BLaER1 treated with 17β-estradiol and CSF1 and Interleukin-3, amounts not matched to agents 10 nM and 100 nM (cell line): ENCODE results near the gene BRPF1.

ENCODE experiments used
- H3K27ac ChIP-seq, 11 experiments: shearing (Covaris generic); formaldehyde crosslinking; 2 replicates each; pipeline ENCODE4 v1.8.1; 2022
- H3K27me3 ChIP-seq, 11 experiments: shearing (Covaris generic); formaldehyde crosslinking; 2 replicates each; pipeline ENCODE4 v1.8.1; 2022
- H3K36me3 ChIP-seq, 11 experiments: shearing (Covaris generic); formaldehyde crosslinking; 2 replicates each; pipeline ENCODE4 v1.8.1; 2022
- H3K4me1 ChIP-seq, 10 experiments: shearing (Covaris generic); formaldehyde crosslinking; 2 replicates each; pipeline ENCODE4 v1.8.1; 2022
- H3K4me2 ChIP-seq, 11 experiments: shearing (Covaris generic); formaldehyde crosslinking; 2 replicates each; pipeline ENCODE4 v1.8.1; 2022
- H3K4me3 ChIP-seq, 10 experiments: shearing (Covaris generic); formaldehyde crosslinking; 2 replicates each; pipeline ENCODE4 v1.8.1; 2022
- H3K9ac ChIP-seq, 11 experiments: shearing (Covaris generic); formaldehyde crosslinking; 2 replicates each; pipeline ENCODE4 v1.8.1; 2022
- H3K9me3 ChIP-seq, 11 experiments: shearing (Covaris generic); formaldehyde crosslinking; replicated peaks in 1 of 11; 2 replicates each; pipeline ENCODE4 v1.8.1; 2022
- H4K20me1 ChIP-seq, 11 experiments: shearing (Covaris generic); formaldehyde crosslinking; 2 replicates each; pipeline ENCODE4 v1.8.1; 2022
- Cebpa-rat ChIP-seq, 11 experiments: shearing (Covaris generic); IDR thresholded peaks; 2 replicates each; pipeline ENCODE4 v1.8.1; 2022

Gene BRPF1

GRCh38 chr3:9698293-9698692 lies 33.2 kb upstream of the BRPF1 start:
- no peak for TF ChIP-seq Cebpa-rat (IDR thresholded peaks at IDR 0.05)
- Histone ChIP-seq H3K4me3 (no peak overlapping the region), H3K36me3 (peaks cover 89 to 100% (median 99%) of the 10 kb centered on the region in 11 experiments), H3K4me1 (no peaks in the 10 kb centered on the region), H3K9me3 (no peaks in the 10 kb centered on the region), H4K20me1 (peaks cover 18 to 100% (median 91%) of the 10 kb centered on the region in 11 experiments; a peak in 20 of 22 replicates), H3K27ac (no peak overlapping the region), H3K27me3 (peaks cover 9 to 19% (median 11%) of the 10 kb centered on the region in 11 experiments; a peak in 21 of 22 replicates), H3K4me2 (no peak overlapping the region), H3K9ac (no peak overlapping the region)

- Histone ChIP-seq H4K20me1 (peaks cover 21 to 92% (median 84%) of the 10 kb centered on the region in 11 experiments; a peak in 20 of 22 replicates), H3K27ac (no peak overlapping the region), H3K27me3 (peaks cover 15 to 36% (median 30%) of the 10 kb centered on the region in 11 experiments), H3K36me3 (peaks cover 73 to 84% (median 81%) of the 10 kb centered on the region in 11 experiments), H3K9me3 (no peaks in the 10 kb centered on the region; a peak in 1 of 22 replicates), H3K4me2 (no peak overlapping the region), H3K9ac (no peak overlapping the region), H3K4me3 (no peak overlapping the region), H3K4me1 (no peaks in the 10 kb centered on the region)
- TF ChIP-seq Cebpa-rat (IDR thresholded peaks at IDR 0.05) = no peak
Observed at GRCh38 chr3:9700536-9700935, 31.0 kb upstream of the BRPF1 start.

- Histone ChIP-seq H3K27me3 (peaks cover 15 to 36% (median 30%) of the 10 kb centered on the region in 11 experiments), H3K4me3 (no peak overlapping the region), H3K4me2 (no peak overlapping the region), H3K9ac (no peak overlapping the region), H3K4me1 (no peaks in the 10 kb centered on the region), H3K9me3 (no peaks in the 10 kb centered on the region; a peak in 1 of 22 replicates), H3K27ac (no peak overlapping the region), H4K20me1 (peaks cover 21 to 87% (median 80%) of the 10 kb centered on the region in 11 experiments; a peak in 20 of 22 replicates), H3K36me3 (peaks cover 69 to 80% (median 77%) of the 10 kb centered on the region in 11 experiments)
- TF ChIP-seq Cebpa-rat (IDR thresholded peaks at IDR 0.05) = no peak
Observed at GRCh38 chr3:9701006-9701405, 30.5 kb upstream of the BRPF1 start.

- Histone ChIP-seq H3K9ac (no peak overlapping the region), H3K27ac (no peak overlapping the region), H3K27me3 (peaks cover 15 to 36% (median 30%) of the 10 kb centered on the region in 11 experiments), H3K4me2 (no peak overlapping the region), H3K9me3 (no peaks in the 10 kb centered on the region; a peak in 1 of 22 replicates), H3K36me3 (peaks cover 62 to 73% (median 70%) of the 10 kb centered on the region in 11 experiments), H3K4me1 (no peaks in the 10 kb centered on the region), H4K20me1 (peaks cover 20 to 80% (median 72%) of the 10 kb centered on the region in 11 experiments; a peak in 19 of 22 replicates), H3K4me3 (no peak overlapping the region)
- TF ChIP-seq Cebpa-rat (IDR thresholded peaks at IDR 0.05) = no peak
Observed at GRCh38 chr3:9701711-9702110, 29.8 kb upstream of the BRPF1 start.

DNA sequence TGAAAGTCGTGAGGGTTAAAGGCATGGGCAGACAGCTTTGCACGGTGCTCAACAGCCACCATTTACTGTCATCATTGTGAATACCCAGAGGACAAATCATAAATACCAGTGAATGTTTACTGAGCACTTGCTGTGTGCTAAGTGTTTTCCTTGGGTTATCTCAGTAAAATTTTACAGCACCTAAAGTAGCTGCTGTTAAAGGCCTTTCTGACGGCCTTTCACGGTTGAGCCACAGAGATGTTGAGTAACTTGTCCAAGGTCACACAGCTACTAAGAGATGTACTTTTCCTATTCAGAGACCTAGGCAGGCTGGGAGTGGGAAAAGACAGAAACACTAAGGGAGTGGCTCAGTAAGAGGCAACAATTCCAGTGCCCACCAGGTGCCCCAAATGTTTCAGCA lies 28.3 kb upstream of the BRPF1 start:
- H3K9ac ChIP-seq = no peak overlapping the region
- H3K4me3 ChIP-seq = no peak overlapping the region
- H4K20me1 ChIP-seq = peaks cover 17 to 65% (median 57%) of the 10 kb centered on the region in 11 experiments; a peak in 19 of 22 replicates
- H3K4me1 ChIP-seq = no peaks in the 10 kb centered on the region
- peaks cover 15 to 36% (median 30%) of the 10 kb centered on the region in 11 experiments for H3K27me3 ChIP-seq
- H3K36me3 ChIP-seq = peaks cover 46 to 57% (median 54%) of the 10 kb centered on the region in 11 experiments
- H3K27ac ChIP-seq = no peak overlapping the region
- no peak for TF ChIP-seq Cebpa-rat (IDR thresholded peaks at IDR 0.05)
- H3K4me2 ChIP-seq = no peak overlapping the region
- H3K9me3 ChIP-seq = no peaks in the 10 kb centered on the region; a peak in 1 of 22 replicates

DNA sequence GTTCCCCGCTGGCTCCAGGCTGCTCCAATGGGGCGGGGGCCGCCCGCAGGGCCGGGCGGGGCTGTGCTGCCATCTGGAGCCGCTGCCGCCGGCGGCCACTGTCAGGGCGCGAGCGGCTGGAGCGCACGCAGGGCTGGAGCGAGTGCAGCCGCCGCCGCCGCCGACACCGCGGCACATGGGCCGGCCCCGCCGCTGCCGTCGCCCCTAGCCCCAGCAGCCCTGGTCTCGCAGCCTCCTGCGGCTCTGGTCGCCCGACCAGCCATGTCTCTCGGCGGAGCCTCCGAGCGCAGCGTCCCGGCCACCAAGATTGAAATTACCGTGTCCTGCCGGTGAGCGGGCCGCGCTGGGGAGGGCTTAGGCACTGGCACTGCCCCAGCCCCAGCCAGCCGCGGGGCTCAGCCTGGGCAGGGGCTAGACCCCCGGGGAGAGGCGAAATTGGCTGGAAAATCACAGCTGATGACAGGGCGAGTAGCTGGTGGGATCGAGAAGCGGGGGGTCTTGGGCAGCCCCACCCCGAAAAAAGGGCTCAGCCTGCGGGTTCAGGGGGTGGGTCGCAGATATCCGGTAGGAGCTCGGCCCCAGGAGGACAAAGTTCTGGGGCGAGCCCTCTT lies 27.7 kb upstream of the BRPF1 start, which contains the start of gene CPNE9:
Gene CPNE9, plus strand, starts transcription at position 98 of the 611 bp plus-strand sequence. Its CDS starts 164 bp downstream, at position 262.
- Histone ChIP-seq H3K36me3 (peaks cover 40 to 51% (median 48%) of the 10 kb centered on the region in 11 experiments), H3K4me1 (no peaks in the 10 kb centered on the region), H4K20me1 (peaks cover 17 to 59% (median 51%) of the 10 kb centered on the region in 11 experiments; a peak in 19 of 22 replicates), H3K4me2 (no peak within 1 kb of the TSS), H3K27ac (no peak within 1 kb of the TSS), H3K9me3 (no peaks in the 10 kb centered on the region; a peak in 1 of 22 replicates), H3K4me3 (no peak within 1 kb of the TSS), H3K9ac (no peak within 1 kb of the TSS), H3K27me3 (peaks cover 15 to 36% (median 30%) of the 10 kb centered on the region in 11 experiments)
- TF ChIP-seq Cebpa-rat (IDR thresholded peaks at IDR 0.05) = no peak

DNA sequence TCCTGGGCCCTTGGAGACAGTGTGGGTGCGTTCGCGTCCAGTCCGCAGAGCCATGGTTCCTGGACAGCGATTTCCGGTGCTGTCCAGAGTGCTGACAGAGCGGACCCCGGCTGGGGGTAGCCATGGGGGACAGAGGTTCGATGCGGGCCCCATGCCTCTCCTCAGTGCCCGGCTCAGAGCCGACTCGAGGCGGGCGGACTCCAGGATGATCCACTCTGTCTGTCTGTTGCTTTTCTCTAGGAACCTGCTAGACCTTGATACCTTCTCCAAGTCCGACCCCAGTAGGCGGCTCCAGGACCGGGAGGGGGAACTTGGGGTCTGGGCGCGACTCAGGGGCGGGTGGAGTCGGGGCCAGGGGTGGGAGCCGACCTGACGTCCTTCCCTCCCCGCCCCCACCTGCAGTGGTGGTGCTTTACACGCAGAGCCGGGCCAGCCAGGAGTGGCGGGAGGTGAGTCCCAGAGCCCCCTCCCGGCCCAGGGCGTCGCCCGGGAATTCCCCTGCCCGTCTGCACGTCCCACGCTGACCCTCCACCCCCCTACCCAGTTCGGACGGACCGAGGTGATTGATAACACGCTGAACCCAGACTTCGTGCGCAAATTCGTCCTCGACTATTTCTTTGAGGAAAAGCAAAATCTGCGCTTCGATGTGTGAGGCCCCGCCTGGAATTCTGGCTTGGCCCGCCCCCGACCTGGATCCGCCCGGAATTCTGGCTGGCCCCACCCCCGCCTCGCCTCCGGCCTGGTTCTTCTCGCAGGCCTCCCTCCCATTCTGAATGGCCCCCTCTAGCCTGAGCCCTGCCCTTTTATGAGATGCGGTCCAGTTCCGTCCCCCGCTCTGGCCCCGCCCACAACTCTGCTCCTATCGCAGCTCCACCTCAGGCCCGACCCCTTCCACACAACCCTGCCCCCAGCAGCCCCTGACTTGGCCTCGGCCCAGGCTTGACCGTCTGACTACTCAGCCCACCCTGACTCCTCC lies 26.9 kb upstream of the BRPF1 start:
- no peak overlapping the region for H3K4me3 ChIP-seq
- no peak overlapping the region for H3K27ac ChIP-seq
- H3K36me3 ChIP-seq = peaks cover 34 to 45% (median 40%) of the 10 kb centered on the region in 11 experiments
- no peaks in the 10 kb centered on the region for H3K4me1 ChIP-seq
- no peak overlapping the region for H3K4me2 ChIP-seq
- TF ChIP-seq Cebpa-rat (IDR thresholded peaks at IDR 0.05) = no peak
- no peaks in the 10 kb centered on the region; a peak in 1 of 22 replicates for H3K9me3 ChIP-seq
- peaks cover 17 to 52% (median 46%) of the 10 kb centered on the region in 11 experiments; a peak in 19 of 22 replicates for H4K20me1 ChIP-seq
- no peak overlapping the region for H3K9ac ChIP-seq
- H3K27me3 ChIP-seq = peaks cover 15 to 36% (median 30%) of the 10 kb centered on the region in 11 experiments

- no peak overlapping the region for H3K4me3 ChIP-seq
Observed at GRCh38 chr3:9710174-9710739, 21.3 kb upstream of the BRPF1 start.

More at GRCh38 chr3:9710174-9710739, 21.3 kb upstream of the BRPF1 start:
- H3K4me1 ChIP-seq = peaks cover 0 to 8% (median 1%) of the 10 kb centered on the region in 10 experiments; a peak in 8 of 20 replicates
- no peak overlapping the region for H3K4me2 ChIP-seq
- TF ChIP-seq Cebpa-rat (IDR thresholded peaks at IDR 0.05) = no peak
- H3K9ac ChIP-seq = no peak overlapping the region
- no peaks in the 10 kb centered on the region for H3K9me3 ChIP-seq
- no peak overlapping the region for H3K27ac ChIP-seq
- no peaks in the 10 kb centered on the region for H4K20me1 ChIP-seq
- H3K36me3 ChIP-seq = no peaks in the 10 kb centered on the region
- no peaks in the 10 kb centered on the region; a peak in 1 of 22 replicates for H3K27me3 ChIP-seq
